GM12878 (cell line): ENCODE data around the gene CRTC3. TPM values are rescaled to one million over a fixed set of nuclear protein-coding genes. Genes with fewer than 3 reads are reported as not detected.

Source experiments
- ASH2L ChIP-seq: fragments of 300-600, 200-600 bp; sonication (generic); IDR thresholded peaks from 2 replicates; pipeline ENCODE4 v1.6.1; 2017; ENCODE audit warnings: low read depth, mild to moderate bottlenecking, borderline replicate concordance
- BHLHE40 ChIP-seq, 2 experiments: fragments of 450-650 bp in 1 of 2; IDR thresholded peaks; 2 replicates each; pipeline ENCODE4 v1.6.1; 2011 to 2017; ENCODE audit warnings: low read depth in 2 of 2, borderline replicate concordance in 1 of 2, improper control_type of control experiment in 1 of 2, low read length in 1 of 2, mild to moderate bottlenecking in 1 of 2
- BRCA1 ChIP-seq: IDR thresholded peaks from 2 replicates; pipeline ENCODE4 v1.6.1; 2011; ENCODE audit warnings: low read depth, low read length, improper control_type of control experiment
- CBFB ChIP-seq: IDR thresholded peaks from 2 replicates; pipeline ENCODE4 v1.6.1; 2016; ENCODE audit warnings: antibody characterized with exemption, low read depth
- CTCF ChIP-seq, 3 experiments: IDR thresholded peaks in 2 of 3; conservative IDR thresholded peaks in 1 of 3; 2 replicates each; pipeline ENCODE4 v1.5.1; 2011; ENCODE audit warnings: low read depth in 3 of 3, low read length in 3 of 3, mild to moderate bottlenecking in 3 of 3, control low read depth in 2 of 3, moderate library complexity in 2 of 3, inconsistent platforms in 1 of 3, mixed read lengths in 1 of 3; ENCODE audit not compliant: control insufficient read depth in 2 of 3, insufficient read depth in 1 of 3; ENCODE audit errors: extremely low read depth in 1 of 3
- EED ChIP-seq: sonication (generic); IDR thresholded peaks from 2 replicates; pipeline ENCODE4 v1.6.1; 2016; ENCODE audit warnings: antibody characterized with exemption, low read depth
- EGR1 ChIP-seq, 2 experiments: IDR thresholded peaks; 1 replicate in 1 of 2; 2 replicates in 1 of 2; pipeline ENCODE4 v1.6.1; 2011 to 2012; ENCODE audit warnings: low read depth in 2 of 2, low read length in 2 of 2, borderline replicate concordance in 1 of 2, mild to moderate bottlenecking in 1 of 2, moderate library complexity in 1 of 2
- ETV6 ChIP-seq, 2 experiments: fragments of 450-650 bp in 1 of 2; IDR thresholded peaks in 1 of 2; conservative IDR thresholded peaks in 1 of 2; 2 replicates each; pipeline ENCODE4 v1.6.1; 2014; ENCODE audit warnings: antibody characterized with exemption in 1 of 2, borderline replicate concordance in 1 of 2, low read depth in 1 of 2, mild to moderate bottlenecking in 1 of 2, moderate library complexity in 1 of 2
- HCFC1 ChIP-seq: fragments of 150-350 bp; IDR thresholded peaks from 2 replicates; pipeline ENCODE4 v1.6.1; 2014; ENCODE audit warnings: low read length
- HDAC2 ChIP-seq: fragments of 200-600 bp; sonication (generic); IDR thresholded peaks from 2 replicates; pipeline ENCODE4 v1.6.1; 2017
- JUNB ChIP-seq: IDR thresholded peaks from 2 replicates; pipeline ENCODE4 v1.6.1; 2016; ENCODE audit warnings: antibody characterized with exemption, mild to moderate bottlenecking
- KLF5 ChIP-seq: fragments of 450-650 bp; IDR thresholded peaks from 2 replicates; pipeline ENCODE4 v1.6.1; 2014; ENCODE audit warnings: mild to moderate bottlenecking; ENCODE audit not compliant: partially characterized antibody
- MLLT1 ChIP-seq: fragments of 450-650 bp; IDR thresholded peaks from 2 replicates; pipeline ENCODE4 v1.6.1; 2016; ENCODE audit warnings: mild to moderate bottlenecking
- POLR2AphosphoS2 ChIP-seq: IDR thresholded peaks from 2 replicates; pipeline ENCODE4 v1.6.1; 2011; ENCODE audit warnings: low read depth, mild to moderate bottlenecking, low read length, improper control_type of control experiment, moderate library complexity
- RELA ChIP-seq: fragments of 450-650 bp; IDR thresholded peaks from 2 replicates; pipeline ENCODE4 v1.8.0; 2014; ENCODE audit warnings: borderline replicate concordance; ENCODE audit not compliant: partially characterized antibody
- SIX5 ChIP-seq: IDR thresholded peaks from 2 replicates; pipeline ENCODE4 v1.6.1; 2011; ENCODE audit warnings: mild to moderate bottlenecking, low read depth, low read length, moderate library complexity; ENCODE audit not compliant: severe bottlenecking
- SMAD1 ChIP-seq: fragments of 450-650 bp; IDR thresholded peaks from 2 replicates; pipeline ENCODE4 v1.6.1; 2018; ENCODE audit warnings: mild to moderate bottlenecking, low read depth; ENCODE audit not compliant: partially characterized antibody
- SMAD5 ChIP-seq: IDR thresholded peaks from 2 replicates; pipeline ENCODE4 v1.6.1; 2016; ENCODE audit warnings: antibody characterized with exemption, low read depth
- STAT1 ChIP-seq: fragments of 450-650 bp; conservative IDR thresholded peaks from 2 replicates; pipeline ENCODE4 v1.6.1; 2014; ENCODE audit warnings: antibody characterized with exemption, mild to moderate bottlenecking
- SUZ12 ChIP-seq: fragments of 200-600 bp; sonication (generic); IDR thresholded peaks from one replicate; pipeline ENCODE4 v1.6.1; 2018; ENCODE audit warnings: antibody characterized with exemption, mild to moderate bottlenecking; ENCODE audit not compliant: unreplicated experiment
- ZNF217 ChIP-seq: fragments of 450-650 bp; IDR thresholded peaks from 2 replicates; pipeline ENCODE4 v1.6.1; 2017; ENCODE audit warnings: antibody characterized with exemption, mild to moderate bottlenecking
- ZNF622 ChIP-seq: fragments of 450-650 bp; IDR thresholded peaks from 2 replicates; pipeline ENCODE4 v1.6.1; 2017; ENCODE audit warnings: mild to moderate bottlenecking, inconsistent platforms
- ZNF687 ChIP-seq: fragments of 450-650 bp; IDR thresholded peaks from 2 replicates; pipeline ENCODE4 v1.6.1; 2017; ENCODE audit warnings: mild to moderate bottlenecking, moderate library complexity
- ZZZ3 ChIP-seq: IDR thresholded peaks from 2 replicates; pipeline ENCODE4 v1.6.1; 2011; ENCODE audit warnings: low read depth; ENCODE audit not compliant: control insufficient read depth, insufficient read length
- polyA plus RNA-seq, 11 experiments: library from polyadenylated mRNA; depleted of rRNA in 4 of 11; unstranded in 6 of 11; stranded (reverse) in 5 of 11; fragments of >200 nt; fragmentation: Nextera tagmentation in 4 of 11; fragmentation: Illumina TruSeq in 1 of 11; extraction: Ambion mirVana in 4 of 11; extraction: Trizol in 1 of 11; gene quantifications; 1 replicate in 1 of 11; 2 replicates in 10 of 11; pipeline versions ENCODE4 v1.2.1 to v1.2.3, GENCODE V29; 2011 to 2016; ENCODE audit warnings: inconsistent platforms in 2 of 11, missing spikeins in 2 of 11, low read depth in 1 of 11
- total RNA-seq, 4 experiments: library from RNA; depleted of rRNA in 3 of 4; stranded (reverse); fragments of >200 nt in 3 of 4; fragmentation: Illumina TruSeq in 1 of 4; extraction: Trizol in 1 of 4; gene quantifications; 2 replicates each; pipeline versions ENCODE4 v1.2.1 to v1.2.3, GENCODE V29; 2013 to 2021

CRTC3 gene
- total and polyA plus RNA-seq, 10 of the 15 experiments (the other 5 are each of a cell fraction or from before 2014, with no cell fraction given) = 3.5 to 36.9 (median 18.9) TPM

- TF ChIP-seq MLLT1 (no peak), ZNF217 (no peak), EED (no peak; the same call in 1 of the 2 replicates), EGR1 (IDR thresholded peaks at IDR 0.05; ENCODE audit: borderline replicate concordance in 1 of 2, low read depth in 2 of 2, low read length in 2 of 2) (no peak), SUZ12 (no peak), JUNB (peak; percentile 6; the same call in 1 of the 2 replicates), HCFC1 (no peak), ZNF622 (no peak), CBFB (no peak), KLF5 (no peak), CTCF (IDR thresholded peaks at IDR 0.05 in 2 of 3, conservative IDR thresholded peaks at IDR 0.05 in 1 of 3; ENCODE audit: control insufficient read depth in 2 of 3, extremely low read depth in 1 of 3, insufficient read depth in 1 of 3, low read depth in 3 of 3, low read length in 3 of 3) (no peak), SMAD1 (no peak), POLR2AphosphoS2 (no peak), RELA (no peak), BRCA1 (no peak), STAT1 (no peak), BHLHE40 (IDR thresholded peaks at IDR 0.05; ENCODE audit: borderline replicate concordance in 1 of 2, low read depth in 2 of 2, low read length in 1 of 2) (no peak), ZZZ3 (no peak), SIX5 (no peak), HDAC2 (no peak), SMAD5 (no peak; the same call in 1 of the 2 replicates), ASH2L (no peak), ZNF687 (peak; percentile 59; the same call in 1 of the 2 replicates), ETV6 (conservative IDR thresholded peaks at IDR 0.05 in 1 of 2, IDR thresholded peaks at IDR 0.05 in 1 of 2; ENCODE audit: borderline replicate concordance in 1 of 2, low read depth in 1 of 2) (no peak)
Observed at GRCh38 chr15:90691982-90692773, 162.5 kb downstream of the CRTC3 start (continued).
